ENCODE measurements around the gene NELL1.

NELL1 gene

DNA sequence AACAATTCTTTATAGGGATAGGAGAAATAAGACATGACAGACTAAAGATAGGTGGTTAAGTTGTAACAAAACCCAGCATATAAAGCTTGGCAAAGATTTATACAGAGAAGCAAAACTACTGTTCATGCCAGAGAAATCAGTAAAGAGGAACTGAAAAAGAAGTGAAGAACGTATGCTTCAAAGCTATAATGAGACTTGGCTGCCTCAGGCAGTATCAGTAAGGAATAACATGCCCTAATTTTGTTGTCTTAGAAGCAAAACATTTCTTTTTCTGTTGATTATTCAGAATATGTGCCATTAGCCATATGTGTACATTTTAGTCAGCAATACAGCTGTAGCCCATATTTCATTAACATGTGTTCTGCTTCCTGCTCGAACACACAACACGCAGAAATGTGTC, 403.2 kb downstream of the NELL1 start:
- ATAC-seq: no peak
- no peak for TF ChIP-seq RARB (CRISPR knock-in tag; IDR thresholded peaks at IDR 0.05)
- TF ChIP-seq ESRRG (CRISPR knock-in tag; IDR thresholded peaks at IDR 0.05): no peak
- no peak for TF ChIP-seq TCF4 (CRISPR knock-in tag; IDR thresholded peaks at IDR 0.05; ENCODE audit: borderline replicate concordance)
- TF ChIP-seq CSDC2 (CRISPR knock-in tag; IDR thresholded peaks at IDR 0.05): no peak
- TF ChIP-seq TOX (CRISPR knock-in tag; IDR thresholded peaks at IDR 0.05; ENCODE audit: borderline replicate concordance): no peak
- no peak for TF ChIP-seq SNAI2 (CRISPR knock-in tag; IDR thresholded peaks at IDR 0.05)
- TF ChIP-seq, protein P1, sequence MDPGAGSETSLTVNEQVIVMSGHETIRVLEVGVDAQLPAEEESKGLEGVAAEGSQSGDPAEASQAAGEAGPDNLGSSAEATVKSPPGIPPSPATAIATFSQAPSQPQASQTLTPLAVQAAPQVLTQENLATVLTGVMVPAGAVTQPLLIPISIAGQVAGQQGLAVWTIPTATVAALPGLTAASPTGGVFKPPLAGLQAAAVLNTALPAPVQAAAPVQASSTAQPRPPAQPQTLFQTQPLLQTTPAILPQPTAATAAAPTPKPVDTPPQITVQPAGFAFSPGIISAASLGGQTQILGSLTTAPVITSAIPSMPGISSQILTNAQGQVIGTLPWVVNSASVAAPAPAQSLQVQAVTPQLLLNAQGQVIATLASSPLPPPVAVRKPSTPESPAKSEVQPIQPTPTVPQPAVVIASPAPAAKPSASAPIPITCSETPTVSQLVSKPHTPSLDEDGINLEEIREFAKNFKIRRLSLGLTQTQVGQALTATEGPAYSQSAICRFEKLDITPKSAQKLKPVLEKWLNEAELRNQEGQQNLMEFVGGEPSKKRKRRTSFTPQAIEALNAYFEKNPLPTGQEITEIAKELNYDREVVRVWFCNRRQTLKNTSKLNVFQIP (CRISPR knock-in tag; IDR thresholded peaks at IDR 0.05; ENCODE audit: borderline replicate concordance, low read depth): no peak
- no peak for TF ChIP-seq ARNTL (CRISPR knock-in tag; IDR thresholded peaks at IDR 0.05; ENCODE audit: borderline replicate concordance, low read depth)
- TF ChIP-seq GLIS3 (CRISPR knock-in tag; IDR thresholded peaks at IDR 0.05): no peak
- TF ChIP-seq, protein P2, sequence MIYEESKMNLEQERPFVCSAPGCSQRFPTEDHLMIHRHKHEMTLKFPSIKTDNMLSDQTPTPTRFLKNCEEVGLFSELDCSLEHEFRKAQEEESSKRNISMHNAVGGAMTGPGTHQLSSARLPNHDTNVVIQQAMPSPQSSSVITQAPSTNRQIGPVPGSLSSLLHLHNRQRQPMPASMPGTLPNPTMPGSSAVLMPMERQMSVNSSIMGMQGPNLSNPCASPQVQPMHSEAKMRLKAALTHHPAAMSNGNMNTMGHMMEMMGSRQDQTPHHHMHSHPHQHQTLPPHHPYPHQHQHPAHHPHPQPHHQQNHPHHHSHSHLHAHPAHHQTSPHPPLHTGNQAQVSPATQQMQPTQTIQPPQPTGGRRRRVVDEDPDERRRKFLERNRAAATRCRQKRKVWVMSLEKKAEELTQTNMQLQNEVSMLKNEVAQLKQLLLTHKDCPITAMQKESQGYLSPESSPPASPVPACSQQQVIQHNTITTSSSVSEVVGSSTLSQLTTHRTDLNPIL (CRISPR knock-in tag; IDR thresholded peaks at IDR 0.05; ENCODE audit: low read depth): no peak
- no peak for TF ChIP-seq PPARA (CRISPR knock-in tag; IDR thresholded peaks at IDR 0.05; ENCODE audit: borderline replicate concordance)
- TF ChIP-seq, protein P3, sequence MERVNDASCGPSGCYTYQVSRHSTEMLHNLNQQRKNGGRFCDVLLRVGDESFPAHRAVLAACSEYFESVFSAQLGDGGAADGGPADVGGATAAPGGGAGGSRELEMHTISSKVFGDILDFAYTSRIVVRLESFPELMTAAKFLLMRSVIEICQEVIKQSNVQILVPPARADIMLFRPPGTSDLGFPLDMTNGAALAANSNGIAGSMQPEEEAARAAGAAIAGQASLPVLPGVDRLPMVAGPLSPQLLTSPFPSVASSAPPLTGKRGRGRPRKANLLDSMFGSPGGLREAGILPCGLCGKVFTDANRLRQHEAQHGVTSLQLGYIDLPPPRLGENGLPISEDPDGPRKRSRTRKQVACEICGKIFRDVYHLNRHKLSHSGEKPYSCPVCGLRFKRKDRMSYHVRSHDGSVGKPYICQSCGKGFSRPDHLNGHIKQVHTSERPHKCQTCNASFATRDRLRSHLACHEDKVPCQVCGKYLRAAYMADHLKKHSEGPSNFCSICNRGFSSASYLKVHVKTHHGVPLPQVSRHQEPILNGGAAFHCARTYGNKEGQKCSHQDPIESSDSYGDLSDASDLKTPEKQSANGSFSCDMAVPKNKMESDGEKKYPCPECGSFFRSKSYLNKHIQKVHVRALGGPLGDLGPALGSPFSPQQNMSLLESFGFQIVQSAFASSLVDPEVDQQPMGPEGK (CRISPR knock-in tag; IDR thresholded peaks at IDR 0.05; ENCODE audit: borderline replicate concordance): no peak
- no peak for TF ChIP-seq OSR1 (CRISPR knock-in tag; IDR thresholded peaks at IDR 0.05)
- no peak for TF ChIP-seq ZC3H10 (CRISPR knock-in tag; IDR thresholded peaks at IDR 0.05)
- no peak for TF ChIP-seq ZNF565 (CRISPR knock-in tag; conservative IDR thresholded peaks at IDR 0.05; ENCODE audit: low read depth)
- no peak for TF ChIP-seq ZNF8 (CRISPR knock-in tag; IDR thresholded peaks at IDR 0.05)

DNA sequence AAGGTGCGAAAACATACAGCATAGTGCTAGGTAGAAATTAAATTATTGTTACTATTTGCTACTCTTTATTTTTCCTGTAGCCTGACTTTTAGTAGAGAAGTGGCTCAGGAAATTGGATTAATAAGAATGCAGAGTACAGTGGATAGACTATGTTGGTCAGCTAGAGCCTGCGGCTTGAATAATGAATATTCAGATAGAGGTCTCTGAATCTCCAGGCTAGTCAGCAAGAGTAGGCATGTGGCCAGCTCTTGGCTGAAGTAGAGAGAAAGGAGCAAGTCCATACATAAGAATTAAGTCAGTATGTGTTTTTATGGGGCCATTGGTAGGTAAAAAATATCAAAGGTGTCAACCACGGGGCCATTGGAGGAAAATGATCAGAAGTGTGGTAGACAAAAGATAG, 413.5 kb downstream of the NELL1 start:
- no peak for TF ChIP-seq CSDC2 (CRISPR knock-in tag; IDR thresholded peaks at IDR 0.05)
- no peak for TF ChIP-seq ESRRG (CRISPR knock-in tag; IDR thresholded peaks at IDR 0.05)
- TF ChIP-seq OSR1 (CRISPR knock-in tag; IDR thresholded peaks at IDR 0.05): no peak
- TF ChIP-seq ZNF8 (CRISPR knock-in tag; IDR thresholded peaks at IDR 0.05): no peak
- TF ChIP-seq ISL1 (CRISPR knock-in tag; IDR thresholded peaks at IDR 0.05): no peak
- no peak for ATAC-seq

DNA sequence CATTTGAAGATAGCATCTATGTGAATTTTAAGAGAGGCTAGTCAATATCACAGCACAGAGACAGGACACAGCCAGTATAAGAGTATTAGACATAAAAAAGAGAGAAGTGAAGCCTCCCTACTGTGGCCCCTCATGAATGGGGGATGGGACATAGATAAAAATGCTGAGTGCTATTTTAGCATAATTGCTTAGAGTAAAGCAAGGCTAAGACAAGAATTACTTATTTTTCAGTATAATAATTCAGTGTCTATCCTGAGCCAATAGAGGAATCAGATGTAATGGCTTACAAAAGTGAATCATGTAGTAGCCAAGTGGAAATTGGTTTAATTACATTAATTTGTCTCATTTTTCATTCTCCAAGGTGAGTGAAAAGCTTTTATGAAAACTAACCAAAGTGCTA, 419.5 kb downstream of the NELL1 start:
- TF ChIP-seq ISL1 (CRISPR knock-in tag; IDR thresholded peaks at IDR 0.05) (no peak), ZNF565 (CRISPR knock-in tag; conservative IDR thresholded peaks at IDR 0.05; ENCODE audit: low read depth) (no peak), SNAI2 (CRISPR knock-in tag; IDR thresholded peaks at IDR 0.05) (no peak), ZNF70 (CRISPR knock-in tag; IDR thresholded peaks at IDR 0.05) (no peak), ARNTL (CRISPR knock-in tag; IDR thresholded peaks at IDR 0.05; ENCODE audit: borderline replicate concordance, low read depth) (no peak)
- TF ChIP-seq, protein P4, sequence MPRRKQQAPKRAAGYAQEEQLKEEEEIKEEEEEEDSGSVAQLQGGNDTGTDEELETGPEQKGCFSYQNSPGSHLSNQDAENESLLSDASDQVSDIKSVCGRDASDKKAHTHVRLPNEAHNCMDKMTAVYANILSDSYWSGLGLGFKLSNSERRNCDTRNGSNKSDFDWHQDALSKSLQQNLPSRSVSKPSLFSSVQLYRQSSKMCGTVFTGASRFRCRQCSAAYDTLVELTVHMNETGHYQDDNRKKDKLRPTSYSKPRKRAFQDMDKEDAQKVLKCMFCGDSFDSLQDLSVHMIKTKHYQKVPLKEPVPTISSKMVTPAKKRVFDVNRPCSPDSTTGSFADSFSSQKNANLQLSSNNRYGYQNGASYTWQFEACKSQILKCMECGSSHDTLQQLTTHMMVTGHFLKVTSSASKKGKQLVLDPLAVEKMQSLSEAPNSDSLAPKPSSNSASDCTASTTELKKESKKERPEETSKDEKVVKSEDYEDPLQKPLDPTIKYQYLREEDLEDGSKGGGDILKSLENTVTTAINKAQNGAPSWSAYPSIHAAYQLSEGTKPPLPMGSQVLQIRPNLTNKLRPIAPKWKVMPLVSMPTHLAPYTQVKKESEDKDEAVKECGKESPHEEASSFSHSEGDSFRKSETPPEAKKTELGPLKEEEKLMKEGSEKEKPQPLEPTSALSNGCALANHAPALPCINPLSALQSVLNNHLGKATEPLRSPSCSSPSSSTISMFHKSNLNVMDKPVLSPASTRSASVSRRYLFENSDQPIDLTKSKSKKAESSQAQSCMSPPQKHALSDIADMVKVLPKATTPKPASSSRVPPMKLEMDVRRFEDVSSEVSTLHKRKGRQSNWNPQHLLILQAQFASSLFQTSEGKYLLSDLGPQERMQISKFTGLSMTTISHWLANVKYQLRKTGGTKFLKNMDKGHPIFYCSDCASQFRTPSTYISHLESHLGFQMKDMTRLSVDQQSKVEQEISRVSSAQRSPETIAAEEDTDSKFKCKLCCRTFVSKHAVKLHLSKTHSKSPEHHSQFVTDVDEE (CRISPR knock-in tag; IDR thresholded peaks at IDR 0.05): no peak
- no peak for ATAC-seq

DNA sequence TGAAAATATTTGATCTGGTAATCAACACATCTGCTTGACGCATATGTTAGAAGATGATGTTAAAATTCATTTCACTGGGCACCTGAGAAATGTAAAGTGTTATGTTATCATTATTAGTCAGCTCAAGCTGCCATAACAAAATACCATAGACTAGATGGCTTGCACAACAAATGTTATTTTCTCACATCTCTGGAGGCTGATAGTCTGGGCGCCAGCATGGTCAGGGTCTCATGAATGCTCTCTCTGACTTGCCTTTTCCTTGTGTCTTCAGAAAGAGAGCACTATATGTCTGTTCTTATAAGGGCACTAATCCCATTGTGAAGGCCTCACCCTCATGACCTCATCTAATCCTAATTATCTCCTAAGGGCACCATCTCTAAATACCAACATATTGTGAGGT, 435.3 kb downstream of the NELL1 start:
- ATAC-seq: no peak
- no peak for TF ChIP-seq ZC3H10 (CRISPR knock-in tag; IDR thresholded peaks at IDR 0.05)
- no peak for TF ChIP-seq ARNTL (CRISPR knock-in tag; IDR thresholded peaks at IDR 0.05; ENCODE audit: borderline replicate concordance, low read depth)

Measured in SK-N-SH treated with all-trans-retinoic acid at 6 μM for 48 hours (cell line).